Right lobe of liver (tissue), 6 donors: ENCODE measurements around the gene EFNA4. TPM values are rescaled to one million over a fixed set of nuclear protein-coding genes. Genes with fewer than 3 reads are reported as not detected.

ENCODE experiments used
- ATAC-seq, 4 donors: fragments of 200-7000 bp; cut with Tn5 transposase; one replicate each; pipeline ENCODE4 v1.9.1; 2020; ENCODE audit warnings: mild to moderate bottlenecking in 4 of 4, moderate library complexity in 4 of 4
- DNase-seq, 3 donors: peaks; one replicate each; pipeline ENCODE4 v3.0.0-alpha.2; 2020
- H3K27ac ChIP-seq, 3 donors: fragments of 200-600 bp; one replicate each; pipeline ENCODE4 v1.8.0; 2022
- H3K27me3 ChIP-seq, 2 donors: fragments of 200-600 bp; one replicate each; pipeline ENCODE4 v1.8.0; 2022
- H3K36me3 ChIP-seq, 4 donors: fragments of 200-600 bp; sonication (generic) in 1 of 4; one replicate each; pipeline versions ENCODE4 v1.5.1 to v1.8.0; 2017 to 2022; ENCODE audit warnings: control low read depth in 1 of 4
- H3K4me1 ChIP-seq, 4 donors: fragments of 200-600 bp; sonication (generic) in 1 of 4; one replicate each; pipeline versions ENCODE4 v1.5.1 to v1.8.0; 2017 to 2022; ENCODE audit warnings: control low read depth in 1 of 4
- H3K4me3 ChIP-seq, 3 donors: fragments of 200-600 bp; one replicate each; pipeline ENCODE4 v1.8.0; 2022
- H3K9me3 ChIP-seq, 4 donors: fragments of 200-600 bp; sonication (generic) in 1 of 4; one replicate each; pipeline versions ENCODE4 v1.5.1 to v1.8.0; 2017 to 2022; ENCODE audit warnings: control low read depth in 1 of 4
- CTCF ChIP-seq, 4 donors: fragments of 200-600 bp in 3 of 4; fragments of 450-650 bp in 1 of 4; IDR thresholded peaks; one replicate each; pipeline versions ENCODE4 v1.5.1 to v1.8.0; 2016 to 2022; ENCODE audit warnings: antibody characterized with exemption in 4 of 4, mild to moderate bottlenecking in 2 of 4
- POLR2A ChIP-seq: fragments of 450-650 bp; IDR thresholded peaks from one replicate; pipeline ENCODE4 v1.6.1; 2017; ENCODE audit warnings: antibody characterized with exemption, mild to moderate bottlenecking
- WGBS: methylation state at CpG from one replicate; pipeline ENCODE4 v1.1.6; 2018; ENCODE audit warnings: low coverage, low lambda C conversion rate; ENCODE audit not compliant: insufficient coverage; ENCODE audit errors: missing lambda C conversion rate; 5-methylcytosine and 5-hydroxymethylcytosine counted together
- intact Hi-C, 2 donors: fragments of 100-400 bp; cut with DNase I; formaldehyde crosslinking; loops; one replicate each; pipeline versions ENCODE4 v1.11.2 to v1.14.1; 2022
- total RNA-seq, 6 experiments: library from RNA; depleted of rRNA in 2 of 6; stranded (reverse); fragments of >200 nt in 2 of 6; fragmentation: NEBNext Ultra II Directional in 3 of 6; extraction: Animal tissue kit (Norgen Biotek cat#: 25700) in 3 of 6; gene quantifications; one replicate each; pipeline versions ENCODE4 v1.1.0 to v1.2.4, GENCODE V29; 2016 to 2023
- donor health status: DM: no; HTN: yes; CAD: no.
- donor health status: DM: no; HTN: no; CAD: no.
- donor health status: DM: no; HTN: no; CAD: no.
- donor health status: DM: no; HTN: yes; CAD: no.
- donor health status: DM: no; HTN: yes; CAD: no.

EFNA4 gene
- total RNA-seq, 6 experiments from 2014 or later: 2.3 to 6.4 (median 3.0) TPM

GRCh38 chr1:155038602-155039307, 24.8 kb upstream of the EFNA4 start:
- intact Hi-C loops: no loop called here
- no peak overlapping the region for H3K4me3 ChIP-seq
- H3K36me3 ChIP-seq: no peaks in the 10 kb centered on the region
- peaks cover 0 to 21% (median 6%) of the 10 kb centered on the region in 4 donors for H3K4me1 ChIP-seq
- H3K9me3 ChIP-seq: no peaks in the 10 kb centered on the region
- TF ChIP-seq CTCF (IDR thresholded peaks at IDR 0.05) (no peak), POLR2A (no peak)
- no peaks in the 10 kb centered on the region for H3K27me3 ChIP-seq
- DNase-seq (no peak), ATAC-seq (peak; percentile 50 to 71 (median 62))
- no peak overlapping the region for H3K27ac ChIP-seq
- WGBS: 41% methylated on average over 8 of the region's 8 CpGs

DNA sequence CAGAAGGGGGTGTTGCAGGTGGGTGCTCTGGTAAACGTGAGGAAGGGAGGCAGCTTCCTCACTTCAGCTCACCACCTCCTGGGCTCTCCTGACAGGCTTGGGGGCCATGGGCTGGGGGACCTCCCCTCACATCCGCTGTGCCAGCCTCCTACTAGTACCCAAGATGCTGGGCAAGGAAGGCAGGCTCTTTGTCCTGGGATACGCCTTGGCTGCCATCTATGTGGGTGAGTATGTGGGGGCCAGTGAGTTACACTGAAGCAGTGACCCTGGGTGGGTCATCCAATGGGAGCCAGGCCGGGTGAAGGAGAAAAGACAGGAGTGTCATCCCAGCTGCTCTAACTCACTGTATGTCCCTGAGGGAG, 24.3 kb upstream of the EFNA4 start:
- intact Hi-C loops: no loop called here
- no peak for TF ChIP-seq CTCF (IDR thresholded peaks at IDR 0.05)
- no peak for TF ChIP-seq POLR2A
- 47% methylated on average over 2 of the region's 4 CpGs for WGBS
- Histone ChIP-seq H3K27ac (no peak overlapping the region), H3K4me3 (no peak overlapping the region), H3K4me1 (peaks cover 0 to 26% (median 9%) of the 10 kb centered on the region in 4 donors), H3K36me3 (no peaks in the 10 kb centered on the region), H3K9me3 (no peaks in the 10 kb centered on the region), H3K27me3 (no peaks in the 10 kb centered on the region)
- DNase-seq (no peak), ATAC-seq (no peak)

DNA sequence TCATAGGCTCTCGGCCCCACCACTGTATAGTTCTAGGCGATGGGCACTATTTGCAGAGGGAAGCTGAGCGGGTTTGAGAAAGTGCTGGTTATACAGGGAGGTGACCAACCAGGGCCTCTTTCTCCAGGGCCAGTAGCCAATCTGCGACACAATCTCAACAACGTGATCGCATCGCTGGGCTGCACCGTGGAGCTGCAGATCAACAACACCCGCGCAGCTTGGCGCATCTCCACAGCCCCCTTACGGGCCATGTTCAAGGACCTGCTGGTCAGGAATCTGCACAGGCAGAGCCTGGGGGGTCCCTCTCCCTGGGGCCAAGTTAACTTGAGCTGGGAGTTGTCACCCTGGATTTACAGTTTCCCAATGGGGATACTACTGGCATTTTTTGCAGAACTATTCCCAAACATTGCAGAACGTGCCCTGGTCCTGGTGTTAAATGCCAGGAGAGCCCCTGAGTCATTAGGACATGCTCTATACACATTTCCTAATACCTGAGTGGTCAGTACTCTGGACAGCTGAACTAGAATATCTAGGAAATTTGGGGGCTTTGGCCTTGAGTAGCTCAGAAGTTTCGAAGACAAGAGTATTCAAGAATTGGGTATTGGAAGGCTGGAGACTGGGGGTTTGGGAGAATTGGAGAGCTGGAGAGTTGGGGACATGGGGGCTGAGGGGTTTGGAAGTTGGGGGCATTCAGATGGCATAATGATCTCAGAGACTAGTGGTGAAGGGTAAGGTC, 23.0 kb upstream of the EFNA4 start:
- no peaks in the 10 kb centered on the region for H3K9me3 ChIP-seq
- H3K4me1 ChIP-seq: peaks cover 0 to 32% (median 10%) of the 10 kb centered on the region in 4 donors
- intact Hi-C loops: no loop called here
- H3K27ac ChIP-seq: no peak overlapping the region
- no peak for DNase-seq
- no peak for ATAC-seq
- WGBS: 97% methylated on average over 8 of the region's 14 CpGs
- H3K4me3 ChIP-seq: no peak overlapping the region
- no peaks in the 10 kb centered on the region for H3K27me3 ChIP-seq
- no peaks in the 10 kb centered on the region for H3K36me3 ChIP-seq
- no peak for TF ChIP-seq CTCF (IDR thresholded peaks at IDR 0.05)
- TF ChIP-seq POLR2A: no peak

- Histone ChIP-seq H3K27me3 (no peaks in the 10 kb centered on the region), H3K9me3 (no peaks in the 10 kb centered on the region), H3K27ac (no peak overlapping the region), H3K36me3 (no peaks in the 10 kb centered on the region), H3K4me3 (no peak overlapping the region), H3K4me1 (peaks cover 0 to 32% (median 10%) of the 10 kb centered on the region in 4 donors)
- no peak for ATAC-seq
- 51% methylated on average over 4 of the region's 5 CpGs for WGBS
- no peak for TF ChIP-seq POLR2A
- TF ChIP-seq CTCF (IDR thresholded peaks at IDR 0.05): no peak
- intact Hi-C loops: no loop called here
- no peak for DNase-seq
Observed at GRCh38 chr1:155042789-155043188, 20.8 kb upstream of the EFNA4 start.
